Smooth muscle cell of the brain vasculature (primary cell): ENCODE results near the gene RAB31.

Experiments
- DNase-seq: peaks from one replicate; pipeline ENCODE4 v3.0.0-alpha.2; 2012; ENCODE audit warnings: low read depth, low spot score

Gene RAB31

DNA sequence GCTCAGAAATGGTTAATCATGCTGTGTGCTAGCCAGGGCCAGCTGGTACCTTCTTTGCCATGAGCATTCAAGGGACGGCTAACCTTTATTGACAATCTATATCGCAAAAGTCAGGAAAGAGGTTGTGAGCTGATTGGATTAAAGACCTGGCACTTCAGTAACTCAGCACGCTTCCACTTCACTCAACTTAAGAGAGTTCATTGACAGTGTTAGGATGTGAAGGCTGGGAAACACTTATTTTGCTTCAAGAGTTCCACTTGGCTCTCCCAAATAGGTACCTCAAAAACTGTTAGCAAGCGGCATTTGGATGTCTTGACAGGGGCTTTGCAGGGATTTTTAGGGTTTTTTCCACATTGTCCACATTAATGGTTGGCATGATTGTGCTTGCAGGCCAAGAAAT lies 152.6 kb downstream of the RAB31 start:
- DNase-seq: no peak

DNA sequence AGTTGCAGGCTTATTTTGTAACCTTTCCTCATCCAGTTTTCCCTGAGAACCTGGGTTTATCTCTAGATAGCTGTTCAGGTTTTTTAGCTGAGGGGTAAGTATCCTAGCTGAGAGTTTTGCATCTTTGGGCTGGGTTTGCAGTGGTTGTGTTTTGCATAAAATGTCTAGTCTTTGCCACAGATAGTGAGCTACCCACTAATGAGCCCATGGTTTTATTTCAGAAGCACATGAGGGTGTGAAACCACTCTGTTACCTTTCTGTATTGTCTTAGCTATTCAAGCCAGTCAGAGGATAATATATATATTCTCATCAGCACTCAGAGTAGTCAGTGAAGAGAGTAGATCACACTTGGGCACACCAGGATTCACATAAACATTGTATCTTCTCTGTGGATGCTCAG lies 153.1 kb downstream of the RAB31 start:
- no peak for DNase-seq

DNA sequence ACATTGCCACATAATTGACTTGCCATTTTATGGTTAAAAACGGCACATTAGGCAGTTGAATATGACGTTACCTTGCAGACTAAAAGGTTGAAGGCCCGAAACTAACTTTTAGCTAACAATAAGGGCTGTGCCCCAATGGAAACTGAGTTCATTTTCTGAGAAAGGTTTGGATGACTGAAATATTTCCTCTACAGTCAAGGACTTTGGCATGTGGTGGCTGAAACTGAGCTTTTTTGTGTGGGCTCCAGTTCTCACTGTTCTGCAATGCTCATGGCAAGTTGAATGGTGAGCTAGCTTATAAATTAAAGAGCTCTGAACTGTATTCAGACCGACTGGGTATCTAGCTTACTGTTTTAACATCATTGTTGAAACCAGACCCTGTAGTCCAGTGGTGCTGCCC lies 153.8 kb downstream of the RAB31 start:
- no peak for DNase-seq

DNA sequence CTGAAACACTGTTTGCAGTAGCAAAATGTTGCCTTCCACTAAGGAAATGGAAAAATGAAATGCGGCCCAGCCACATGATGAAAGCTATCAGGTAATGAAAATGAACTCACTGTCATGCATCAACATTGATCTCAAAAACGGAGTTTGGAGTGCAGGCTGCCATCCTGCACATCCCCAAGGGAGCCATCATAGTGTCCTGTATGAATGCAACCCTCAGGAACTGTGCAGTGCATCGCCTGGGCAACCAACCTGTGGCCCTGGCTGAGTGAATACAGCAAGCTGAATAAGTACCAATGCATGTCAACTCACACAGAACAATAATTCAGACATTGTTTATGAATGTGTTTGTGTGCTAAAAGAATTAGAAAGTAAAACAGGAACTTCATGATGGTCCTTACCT lies 154.6 kb downstream of the RAB31 start:
- no peak for DNase-seq

DNA sequence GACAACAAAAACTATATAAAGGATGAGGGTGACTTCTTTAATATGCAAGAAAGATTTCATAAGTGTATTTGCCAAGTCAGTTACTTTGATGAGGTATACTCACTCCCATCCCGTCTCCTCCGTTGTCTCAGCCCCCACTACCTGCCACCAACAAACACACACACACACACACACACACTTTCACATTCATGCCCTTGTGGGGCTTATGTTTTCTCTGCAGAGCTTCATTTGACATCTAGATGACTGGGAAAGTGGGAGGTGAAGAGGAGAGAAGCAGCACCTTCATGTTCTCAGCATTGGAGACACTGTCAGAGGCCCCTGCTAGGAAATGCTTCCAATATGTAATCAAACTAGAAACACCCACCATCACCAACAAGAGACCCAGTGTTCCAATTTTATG lies 155.2 kb downstream of the RAB31 start:
- no peak for DNase-seq

DNA sequence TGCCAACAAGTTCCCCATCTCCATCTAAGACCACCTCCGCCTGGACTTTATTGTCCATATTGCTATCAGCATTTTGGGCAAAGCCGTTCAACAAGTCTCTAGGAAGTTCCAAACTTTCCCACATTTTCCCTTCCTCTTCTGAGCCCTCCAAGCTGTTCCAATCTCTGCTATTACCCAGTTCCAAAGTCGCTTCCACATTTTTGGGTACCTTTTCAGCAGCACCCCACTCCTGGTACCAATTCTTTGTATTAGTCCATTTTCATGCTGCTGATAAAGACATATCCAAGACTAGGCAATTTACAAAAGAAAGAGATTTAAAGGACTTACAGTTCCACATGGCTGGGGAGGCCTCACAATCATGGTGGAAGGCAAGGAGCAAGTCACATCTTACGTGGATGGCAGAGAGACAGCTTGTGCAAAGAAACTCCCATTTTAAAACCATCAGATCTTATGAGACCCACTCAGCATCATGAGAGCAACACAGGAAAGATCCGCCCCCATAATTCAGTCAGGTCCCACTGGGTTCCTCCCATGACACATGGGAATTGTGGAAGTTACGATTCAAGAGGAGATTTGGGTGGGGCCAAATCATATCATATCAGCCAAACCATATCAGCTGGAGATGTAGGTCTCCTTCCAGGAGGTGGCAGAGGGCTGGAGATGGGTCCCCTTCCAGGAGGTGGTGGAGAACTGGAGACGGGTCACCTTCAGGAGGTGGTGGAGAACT lies 157.8 kb downstream of the RAB31 start:
- no peak for DNase-seq

DNA sequence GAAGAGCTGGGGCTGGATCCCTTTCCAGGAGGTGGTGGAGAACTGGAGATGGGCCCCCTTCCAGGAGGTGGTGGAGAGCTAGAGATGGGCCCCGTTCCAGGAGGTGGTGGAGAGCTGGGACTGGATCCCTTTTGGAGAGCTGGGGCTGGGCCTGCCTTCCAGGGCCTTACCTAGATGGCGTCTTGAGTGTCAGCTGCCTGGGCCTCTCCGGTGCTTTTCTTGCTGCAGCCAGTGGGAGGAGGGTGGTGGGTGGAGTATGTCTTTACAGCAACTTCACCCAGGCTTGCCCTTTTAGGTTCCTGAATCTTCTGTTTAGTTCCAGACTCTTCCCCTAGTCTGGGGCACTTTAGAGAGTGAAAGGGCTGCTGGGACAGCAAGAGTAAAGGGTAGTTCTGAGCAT lies 158.5 kb downstream of the RAB31 start:
- no peak for DNase-seq

DNA sequence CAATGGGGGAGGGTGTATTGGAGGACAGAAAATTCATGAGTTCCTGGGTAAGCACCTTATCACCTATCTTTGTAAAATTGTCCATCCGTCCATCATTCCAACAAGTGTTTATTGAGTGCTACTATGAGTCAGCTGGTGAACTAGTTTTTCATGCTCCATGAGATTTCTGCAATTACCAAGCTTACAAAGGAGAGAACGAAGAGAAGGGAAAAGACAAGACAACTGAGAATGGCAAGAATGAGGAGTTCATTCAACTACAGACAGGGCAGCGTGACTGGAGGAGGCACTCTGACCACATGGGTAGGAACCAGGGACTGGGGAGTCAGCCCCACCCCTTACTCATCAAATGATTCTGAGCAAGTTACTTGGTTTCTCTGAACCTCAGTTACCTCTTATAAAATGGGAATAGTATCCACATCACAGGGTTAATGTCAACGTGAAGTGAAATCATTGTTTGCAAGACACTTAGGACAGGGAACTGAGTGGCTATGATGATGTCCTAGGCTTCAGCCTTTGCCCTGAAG lies 159.0 kb downstream of the RAB31 start:
- no peak for DNase-seq

DNA sequence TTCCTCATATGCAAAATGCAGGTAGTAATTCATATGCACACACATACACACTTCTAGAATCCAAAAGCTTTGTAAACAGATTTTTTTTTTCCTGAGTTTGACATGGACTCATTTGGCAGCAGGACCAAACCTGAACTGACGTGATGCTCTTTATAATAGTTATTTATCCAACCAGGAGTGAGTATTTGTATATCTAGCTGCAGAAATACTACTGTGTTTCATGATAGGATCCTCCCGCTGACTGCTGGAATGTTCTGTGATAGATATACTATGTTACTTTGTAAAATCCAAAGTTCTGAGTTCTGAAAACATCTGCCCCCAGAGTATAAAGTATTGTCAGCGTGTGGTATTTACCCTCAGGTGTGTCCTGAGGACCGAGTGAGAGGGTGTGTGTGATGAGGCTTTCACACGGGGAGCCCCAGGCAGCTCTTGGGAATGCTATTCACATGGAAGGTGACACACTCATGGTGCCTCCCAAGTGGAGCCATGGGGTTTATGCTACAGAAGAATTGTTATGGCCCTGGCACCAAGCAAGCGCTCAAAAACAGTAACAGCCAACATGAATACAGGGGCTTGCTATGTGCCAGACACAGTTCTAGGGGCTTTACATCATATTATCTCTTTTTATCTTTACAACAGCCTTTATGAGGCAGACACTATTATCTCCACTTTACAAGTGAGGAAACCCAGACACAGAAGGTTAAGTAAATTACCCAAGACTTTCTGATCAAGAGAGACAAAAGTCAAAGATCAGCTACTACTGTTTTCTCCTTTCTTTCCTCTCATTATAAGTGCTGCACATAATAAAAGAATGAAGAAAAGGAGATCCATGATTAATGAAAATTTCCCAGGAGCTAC lies 161.0 kb downstream of the RAB31 start:
- DNase-seq: no peak

DNA sequence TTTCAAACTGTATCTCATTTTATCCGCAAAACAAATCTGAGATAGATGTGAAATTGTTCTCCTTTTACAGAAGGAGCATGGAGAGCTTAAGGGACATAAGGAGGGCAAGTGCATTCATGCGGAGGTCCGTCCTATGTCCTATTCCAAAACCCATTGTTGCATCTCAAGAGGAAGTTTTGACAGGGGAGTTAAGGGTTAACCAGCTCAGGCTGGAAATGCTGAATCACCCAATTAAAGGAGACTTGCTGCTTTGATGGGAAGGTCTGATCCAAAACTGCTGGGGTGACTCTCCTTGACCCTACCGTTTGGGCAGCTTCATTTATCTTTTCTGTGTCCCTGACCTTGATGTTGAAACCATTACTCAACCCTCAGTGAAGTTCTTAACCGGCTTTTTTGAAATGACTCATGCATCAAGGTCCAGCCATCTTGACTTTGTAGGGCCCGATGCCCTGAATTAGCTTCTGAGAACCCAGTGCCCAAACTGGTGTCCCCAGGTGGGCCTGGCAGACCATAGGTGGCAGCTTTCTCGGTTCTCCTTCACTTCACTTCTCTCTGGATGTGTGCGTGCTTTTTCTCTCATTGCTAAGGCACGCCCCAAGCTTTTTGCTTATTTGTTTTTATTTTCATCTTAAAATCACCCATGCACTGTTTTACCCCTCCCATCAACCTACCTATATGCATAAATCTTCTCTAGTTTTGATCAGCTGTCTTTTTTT lies 161.8 kb downstream of the RAB31 start:
- no peak for DNase-seq

DNA sequence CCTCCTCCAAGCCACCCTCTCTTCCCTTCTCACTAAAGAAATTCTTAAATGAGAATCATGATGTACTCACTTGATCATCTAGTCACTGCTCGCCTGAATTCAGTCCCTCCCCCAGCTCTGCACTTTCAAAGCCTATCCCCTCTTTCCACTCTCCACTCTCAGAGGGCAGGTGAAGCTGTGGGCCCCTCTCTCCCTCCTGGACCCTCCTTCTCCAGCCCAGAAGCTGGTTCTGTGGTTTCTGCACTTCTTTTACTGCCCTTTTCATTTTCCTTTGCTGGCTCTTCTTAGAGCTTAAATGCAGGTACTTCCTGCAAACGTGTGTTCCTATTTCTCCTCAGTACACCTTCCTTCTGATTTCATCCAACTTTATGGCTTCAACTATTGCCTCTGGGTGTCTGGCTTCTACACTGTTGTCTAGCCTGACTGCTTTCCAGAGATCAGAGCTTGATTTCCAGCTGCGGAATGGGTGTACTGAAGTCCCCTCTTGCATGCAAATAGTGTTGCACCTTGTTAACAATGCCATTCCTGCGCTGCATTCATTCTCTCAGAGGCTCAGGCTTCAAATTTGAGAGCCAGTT lies 162.4 kb downstream of the RAB31 start:
- DNase-seq: no peak

DNA sequence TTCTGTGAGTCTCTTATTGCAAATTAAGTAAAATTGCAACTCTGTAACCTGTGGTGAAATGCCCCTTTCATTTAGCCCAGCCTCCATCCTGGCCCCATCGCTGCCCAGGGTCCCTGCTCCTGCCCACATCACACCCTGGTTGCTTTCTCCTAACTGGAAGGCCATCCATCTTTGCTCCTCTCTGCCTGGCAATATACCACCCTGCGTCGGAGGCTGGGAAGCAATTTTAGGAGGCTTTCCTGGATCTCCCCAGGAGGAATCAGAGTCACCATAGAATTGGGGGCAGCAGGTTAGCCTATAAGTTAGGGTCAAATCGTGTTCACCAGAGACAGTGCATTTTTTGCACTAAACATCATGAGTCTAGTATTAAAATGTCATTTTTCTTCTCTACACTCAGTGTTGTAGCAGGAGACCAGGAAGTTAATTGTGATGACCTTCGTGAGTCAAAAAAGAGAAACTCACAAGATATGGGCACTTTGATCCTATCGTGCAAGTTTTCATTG lies 163.2 kb downstream of the RAB31 start:
- no peak for DNase-seq

DNA sequence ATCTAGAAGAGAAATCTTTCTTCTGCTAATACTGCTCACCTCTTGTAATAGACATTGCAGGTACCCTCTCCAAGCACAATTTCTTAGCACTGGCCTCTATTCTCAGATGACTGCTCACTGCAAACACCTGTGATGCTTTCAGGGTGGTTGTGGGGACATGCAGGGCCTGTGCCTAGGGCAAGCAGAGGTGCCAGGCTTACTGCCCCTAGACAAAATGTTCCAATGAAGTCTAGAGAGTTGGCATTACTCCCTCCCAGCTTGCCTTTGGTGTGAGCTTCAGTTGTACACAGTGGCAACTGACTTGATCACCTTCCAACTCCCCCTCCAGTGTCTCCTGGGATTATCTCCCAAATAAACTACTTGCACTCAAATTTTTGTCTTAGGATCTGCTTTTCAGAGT lies 164.7 kb downstream of the RAB31 start:
- no peak for DNase-seq

DNA sequence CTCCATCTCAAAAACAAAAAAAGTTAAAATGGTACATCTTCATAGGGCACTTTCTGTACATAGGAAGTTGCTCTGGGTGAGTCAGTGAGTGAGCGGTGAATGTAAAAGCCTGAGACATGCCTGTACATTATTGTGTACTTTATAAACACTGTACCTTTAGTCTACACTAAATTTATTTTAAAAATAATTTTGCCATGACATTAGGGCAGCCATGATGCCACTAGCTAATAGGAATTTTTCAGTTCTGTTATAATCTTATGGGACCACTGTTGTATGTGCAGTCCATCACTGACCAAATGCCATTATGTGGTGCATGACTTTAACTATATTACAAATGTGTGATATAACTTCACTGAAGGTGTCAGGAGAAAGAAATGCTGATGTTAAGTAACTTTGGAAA lies 166.6 kb downstream of the RAB31 start:
- DNase-seq: no peak

DNA sequence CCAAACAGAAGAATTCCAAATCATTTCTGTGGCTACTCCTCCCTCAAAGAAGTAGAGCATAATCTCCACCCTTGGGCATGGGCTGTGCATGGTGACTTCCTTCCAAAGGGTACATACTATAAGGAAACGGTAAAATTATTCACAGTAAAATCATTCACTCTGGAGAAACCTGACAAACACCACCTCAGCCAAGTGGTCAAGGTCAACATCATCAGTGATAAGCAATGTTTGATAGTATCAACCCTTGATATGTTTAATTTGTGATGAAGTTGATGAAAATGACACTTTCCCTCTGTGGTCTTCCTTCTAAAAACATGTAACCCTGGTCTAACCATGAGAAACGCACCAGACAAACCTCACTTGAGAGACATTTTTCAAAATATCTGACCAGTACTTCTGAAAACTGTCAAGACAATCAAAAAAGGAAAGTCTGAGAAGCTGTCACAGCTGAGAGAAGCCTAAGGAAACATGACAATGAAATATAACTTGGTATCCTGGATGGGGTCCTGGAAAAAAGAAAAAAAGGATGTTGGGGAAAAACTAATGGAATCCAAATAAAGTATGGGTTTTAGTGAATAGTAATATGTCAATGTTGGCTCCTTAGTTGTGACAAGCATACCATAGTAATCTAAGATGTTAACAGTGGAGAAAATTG lies 168.2 kb downstream of the RAB31 start:
- DNase-seq: no peak

DNA sequence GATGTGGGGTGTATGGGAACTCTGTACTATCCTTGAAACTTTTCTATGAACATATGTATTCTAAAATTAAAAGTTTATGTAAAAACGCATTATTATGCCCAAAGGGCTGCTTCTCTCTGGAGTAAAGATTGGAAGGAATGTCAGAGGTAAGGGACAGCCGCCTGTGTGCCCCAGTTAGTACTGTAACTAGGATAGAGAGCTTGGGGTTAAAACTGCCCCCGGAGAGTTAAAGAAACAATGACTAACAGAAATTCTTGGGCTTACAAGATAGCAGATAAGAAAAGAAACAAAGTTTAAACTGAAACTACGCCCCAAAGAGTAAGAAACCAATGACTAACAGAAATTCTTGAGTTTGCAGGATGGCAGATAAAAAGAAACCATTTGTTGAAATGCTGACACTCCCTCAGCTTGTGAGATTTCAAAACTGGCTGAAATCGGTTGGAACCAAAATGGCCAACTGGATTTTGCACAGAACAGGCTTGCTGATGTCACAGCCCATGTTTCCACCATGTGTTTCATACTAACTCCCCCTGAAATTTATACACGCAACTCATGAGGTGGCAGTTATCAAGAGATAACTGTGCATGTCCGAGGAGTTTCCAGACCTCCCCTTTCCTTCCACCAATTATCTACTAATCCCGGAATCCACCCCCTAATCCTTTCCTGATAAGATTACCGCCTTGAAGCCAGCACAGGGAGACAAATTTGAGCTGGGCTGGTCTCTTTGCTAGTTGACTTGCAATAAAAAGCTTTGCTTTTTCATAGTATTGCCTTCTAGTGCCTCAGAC lies 169.0 kb downstream of the RAB31 start:
- no peak for DNase-seq

DNA sequence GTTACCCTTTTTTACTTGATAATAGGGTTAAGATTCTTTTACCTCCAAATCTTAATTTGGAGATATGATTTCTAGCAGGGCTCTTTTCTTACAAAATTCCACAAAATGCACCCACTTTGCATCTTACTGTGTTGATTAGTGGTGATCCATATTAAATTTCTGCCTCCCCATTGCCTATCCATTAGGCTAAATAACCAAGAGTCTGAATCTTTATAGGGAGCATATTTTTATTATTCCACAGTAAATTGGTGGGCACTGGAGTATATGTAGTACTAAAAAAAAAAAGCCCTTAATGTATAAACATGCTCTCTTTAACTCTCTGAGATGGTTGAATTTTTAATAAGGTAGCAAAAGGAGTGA lies 169.5 kb downstream of the RAB31 start:
- no peak for DNase-seq

DNA sequence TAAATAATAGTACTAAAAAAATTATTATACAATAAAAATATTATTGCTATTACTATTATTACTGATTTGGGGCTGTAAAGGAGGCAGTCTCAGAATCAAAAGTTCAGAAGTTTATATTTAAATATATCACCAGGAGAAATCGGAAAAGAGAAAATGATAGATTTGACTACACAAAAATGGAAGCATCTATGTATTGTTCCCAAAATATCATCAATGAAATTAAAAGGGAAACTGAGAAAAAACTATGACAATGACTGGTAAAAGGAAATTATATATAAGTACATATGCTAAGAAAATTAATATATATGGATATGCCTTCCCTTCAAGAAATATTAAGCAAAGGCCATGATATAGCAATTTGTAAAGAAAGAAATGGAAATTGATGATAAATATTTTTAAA lies 170.0 kb downstream of the RAB31 start:
- DNase-seq: no peak

DNA sequence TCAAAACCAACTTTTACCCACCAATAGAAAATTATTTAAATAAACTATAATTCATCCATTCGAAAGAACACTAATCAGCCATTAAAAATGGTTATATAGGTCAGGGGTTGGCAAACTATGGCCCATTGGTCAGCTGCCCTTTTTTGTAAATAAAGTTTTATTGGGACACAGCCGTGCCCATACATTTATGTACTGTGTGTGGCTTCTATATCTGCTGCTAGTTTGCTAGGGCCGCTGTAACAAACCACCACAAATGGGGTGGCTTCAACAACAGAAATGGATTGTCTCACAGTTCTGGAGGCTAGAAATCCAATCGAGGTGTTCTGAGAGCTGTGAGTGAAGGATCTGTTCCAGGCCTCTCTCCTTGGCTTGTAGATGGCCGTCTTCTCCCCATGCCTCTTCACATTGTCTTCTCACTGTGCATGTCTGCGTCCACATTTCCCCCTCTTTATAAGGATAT lies 170.7 kb downstream of the RAB31 start:
- no peak for DNase-seq

DNA sequence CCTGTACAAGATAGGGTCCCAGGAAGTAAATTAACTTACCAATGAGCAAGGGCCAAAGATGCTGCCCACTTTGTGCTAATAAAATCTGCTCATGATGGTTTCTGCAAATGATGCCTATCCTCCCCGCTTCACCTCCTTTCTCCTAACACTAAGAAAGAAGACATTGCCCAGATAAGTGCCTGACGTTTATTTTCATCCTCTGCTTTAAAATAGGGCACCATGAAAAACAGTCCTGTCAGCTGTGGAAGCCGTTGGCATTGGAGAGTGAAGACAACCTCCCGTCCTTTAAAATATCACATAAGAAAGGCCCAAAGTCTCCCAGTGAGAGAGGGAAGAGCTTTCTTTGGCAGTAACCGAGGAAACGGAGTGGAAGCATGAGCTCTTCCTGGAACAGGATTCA lies 176.0 kb downstream of the RAB31 start:
- DNase-seq: no peak
